GM12892 (cell line): ENCODE data around the gene GPAT2.
"Not testable (repeated sequence)": the region's sequence is repeated elsewhere in the genome, so short reads cannot be mapped to it uniquely, and the experiment has no call there.

Experiments used
- POLR2A ChIP-seq: IDR thresholded peaks from 2 replicates; pipeline ENCODE4 v1.6.1; 2011; ENCODE audit warnings: low read depth, low read length, control low read depth
- POLR2AphosphoS5 ChIP-seq: IDR thresholded peaks from 2 replicates; pipeline ENCODE4 v1.6.1; 2011; ENCODE audit warnings: low read depth, low read length, control low read depth

GRCh38 chr2:96067098-96067660 is 32.5 kb upstream of the GPAT2 start:
- TF ChIP-seq POLR2AphosphoS5, POLR2A: not testable (repeated sequence)
